Thymus (tissue), 14 donors: Measurements from ENCODE around the gene RIOK3. TPM values are rescaled to one million over a fixed set of nuclear protein-coding genes. Genes with fewer than 3 reads are reported as not detected.
A peak's percentile ranks its signal among the peaks of the same experiment; 100 is the strongest.

ENCODE experiments used
- DNase-seq, 9 donors: peaks; one replicate each; pipeline ENCODE4 v3.0.0-alpha.2; 2013; ENCODE audit warnings: low spot score in 9 of 9, low read depth in 6 of 9, missing footprints in 1 of 9
- H3K27ac ChIP-seq, 2 donors: one replicate each; pipeline ENCODE4 v1.5.1; 2013; ENCODE audit warnings: control low read depth in 1 of 2, low read depth in 1 of 2, low read length in 1 of 2, mild to moderate bottlenecking in 1 of 2, moderate library complexity in 1 of 2
- H3K27me3 ChIP-seq, 2 donors: one replicate each; pipeline ENCODE4 v1.5.1; 2013; ENCODE audit warnings: low read length in 1 of 2; ENCODE audit not compliant: control insufficient read depth in 2 of 2, insufficient read depth in 1 of 2
- H3K36me3 ChIP-seq, 2 donors: one replicate each; pipeline ENCODE4 v1.5.1; 2013; ENCODE audit warnings: low read length in 1 of 2, mild to moderate bottlenecking in 1 of 2, moderate library complexity in 1 of 2; ENCODE audit not compliant: control insufficient read depth in 2 of 2, insufficient read depth in 2 of 2
- H3K4me1 ChIP-seq, 2 donors: one replicate each; pipeline ENCODE4 v1.5.1; 2013; ENCODE audit warnings: low read length in 2 of 2; ENCODE audit not compliant: control insufficient read depth in 2 of 2, insufficient read depth in 2 of 2
- H3K4me3 ChIP-seq, 2 donors: one replicate each; pipeline ENCODE4 v1.5.1; 2013; ENCODE audit warnings: low read length in 2 of 2, control low read depth in 1 of 2, mild to moderate bottlenecking in 1 of 2
- H3K9me3 ChIP-seq, 2 donors: one replicate each; pipeline ENCODE4 v1.5.1; 2013; ENCODE audit warnings: low read length in 1 of 2, mild to moderate bottlenecking in 1 of 2; ENCODE audit not compliant: control insufficient read depth in 2 of 2, insufficient read depth in 1 of 2
- WGBS: extraction: QIAGEN DNeasy Blood & Tissue Kit; methylation state at CpG from one replicate; pipeline ENCODE4 v1.1.7; 2013; 5-methylcytosine and 5-hydroxymethylcytosine counted together
- long read RNA-seq, 10 donors: transcript quantifications; one replicate each; lab custom pipeline, GENCODE V29; 2026
- polyA plus RNA-seq: library from polyadenylated mRNA; stranded (reverse); fragments of 200-250 nt; gene quantifications from one replicate; pipeline ENCODE4 v1.2.3, GENCODE V29; 2013
- total RNA-seq: library from RNA; stranded (reverse); fragments of 120-200 nt; gene quantifications from one replicate; pipeline ENCODE4 v1.2.4, GENCODE V29; 2013
- donor health status: healthy.

Gene RIOK3
- 34.8 TPM for total RNA-seq
- 81.4 TPM for polyA plus RNA-seq
- long read RNA-seq, donor 1, result 0 reads
- long read RNA-seq, donor 2, full-length matches to known transcripts, result 8 of 8 reads
- long read RNA-seq, donor 2, partial matches to known transcripts, result 0 of 8 reads
- long read RNA-seq, donor 2, other reads (novel, unspliced or antisense), result 0 of 8 reads
- long read RNA-seq, donor 3, full-length matches to known transcripts, result 8 of 27 reads
- long read RNA-seq, donor 3, partial matches to known transcripts, result 19 of 27 reads
- long read RNA-seq, donor 3, other reads (novel, unspliced or antisense), result 0 of 27 reads
- long read RNA-seq, donor 4, full-length matches to known transcripts, result 5 of 5 reads
- long read RNA-seq, donor 4, partial matches to known transcripts, result 0 of 5 reads
- long read RNA-seq, donor 4, other reads (novel, unspliced or antisense), result 0 of 5 reads
- long read RNA-seq, donor 5, full-length matches to known transcripts, result 11 of 27 reads
- long read RNA-seq, donor 5, partial matches to known transcripts, result 16 of 27 reads
- long read RNA-seq, donor 5, other reads (novel, unspliced or antisense), result 0 of 27 reads
- long read RNA-seq, donor 6, full-length matches to known transcripts, result 7 of 16 reads
- long read RNA-seq, donor 6, partial matches to known transcripts, result 9 of 16 reads
- long read RNA-seq, donor 6, other reads (novel, unspliced or antisense), result 0 of 16 reads
- long read RNA-seq, donor 7, full-length matches to known transcripts, result 6 of 14 reads
- long read RNA-seq, donor 7, partial matches to known transcripts, result 8 of 14 reads
- long read RNA-seq, donor 7, other reads (novel, unspliced or antisense), result 0 of 14 reads
- long read RNA-seq, donor 8, full-length matches to known transcripts, result 2 of 2 reads
- long read RNA-seq, donor 8, partial matches to known transcripts, result 0 of 2 reads
- long read RNA-seq, donor 8, other reads (novel, unspliced or antisense), result 0 of 2 reads
- long read RNA-seq, donor 9, full-length matches to known transcripts, result 9 of 15 reads
- long read RNA-seq, donor 9, partial matches to known transcripts, result 6 of 15 reads
- long read RNA-seq, donor 9, other reads (novel, unspliced or antisense), result 0 of 15 reads
- long read RNA-seq, donor 10, full-length matches to known transcripts, result 4 of 4 reads
- long read RNA-seq, donor 10, partial matches to known transcripts, result 0 of 4 reads
- long read RNA-seq, donor 10, other reads (novel, unspliced or antisense), result 0 of 4 reads

GRCh38 chr18:23452728-23453679, at the start of gene RIOK3:
TSS of gene RIOK3 (plus strand) at chr18:23453287. CDS start at chr18:23453440, 153 bp downstream.
- DNase-seq, result peak; percentile 72 to 92 (median 83)
- H3K9me3 ChIP-seq, result no peaks in the 10 kb centered on the region
- H3K4me1 ChIP-seq, result peaks cover under 1 to 2% of the 10 kb centered on the region in 2 donors
- peak within 1 kb of the TSS; percentile 82 to 85 for H3K27ac ChIP-seq
- no peaks in the 10 kb centered on the region for H3K36me3 ChIP-seq
- H3K27me3 ChIP-seq, result no peaks in the 10 kb centered on the region
- H3K4me3 ChIP-seq, result peak within 1 kb of the TSS; percentile 66 to 100
- 1% methylated on average over 60 of the region's 60 CpGs for WGBS

GRCh38 chr18:23403310-23403709, 49.8 kb upstream of the RIOK3 start:
- Histone ChIP-seq H3K9me3 (no peaks in the 10 kb centered on the region), H3K4me1 (peaks cover 2% of the 10 kb centered on the region in 2 donors), H3K27ac (no peak overlapping the region), H3K36me3 (no peaks in the 10 kb centered on the region), H3K27me3 (no peaks in the 10 kb centered on the region), H3K4me3 (no peak overlapping the region)
- 98% methylated on average over 8 of the region's 8 CpGs for whole genome bisulfite sequencing
- no peak for DNase-seq

- 95% methylated on average over 1 of the region's 1 CpG for WGBS
- no peaks in the 10 kb centered on the region for H3K27me3 ChIP-seq
- no peaks in the 10 kb centered on the region for H3K36me3 ChIP-seq
- DNase-seq, result no peak
- H3K27ac ChIP-seq, result no peak overlapping the region
- no peaks in the 10 kb centered on the region for H3K9me3 ChIP-seq
- H3K4me3 ChIP-seq, result no peak overlapping the region
- H3K4me1 ChIP-seq, result no peaks in the 10 kb centered on the region
Measured at GRCh38 chr18:23405636-23406035, 47.5 kb upstream of the RIOK3 start.

GRCh38 chr18:23406271-23406787, 46.8 kb upstream of the RIOK3 start:
- no peak overlapping the region for H3K4me3 ChIP-seq
- 94% methylated on average over 2 of the region's 2 CpGs for WGBS
- no peaks in the 10 kb centered on the region for H3K36me3 ChIP-seq
- no peak for DNase-seq
- no peaks in the 10 kb centered on the region for H3K4me1 ChIP-seq
- no peaks in the 10 kb centered on the region for H3K9me3 ChIP-seq
- H3K27ac ChIP-seq, result no peak overlapping the region
- no peaks in the 10 kb centered on the region for H3K27me3 ChIP-seq

GRCh38 chr18:23412351-23412964, 40.6 kb upstream of the RIOK3 start:
- H3K4me3 ChIP-seq, result no peak overlapping the region
- no peaks in the 10 kb centered on the region for H3K27me3 ChIP-seq
- no peaks in the 10 kb centered on the region for H3K4me1 ChIP-seq
- no peaks in the 10 kb centered on the region for H3K36me3 ChIP-seq
- no peak for DNase-seq
- no peak overlapping the region for H3K27ac ChIP-seq
- whole genome bisulfite sequencing, result 90% methylated on average over 3 of the region's 3 CpGs
- H3K9me3 ChIP-seq, result no peaks in the 10 kb centered on the region

GRCh38 chr18:23415515-23415914, 37.6 kb upstream of the RIOK3 start:
- no peak for DNase-seq
- H3K27ac ChIP-seq, result no peak overlapping the region

GRCh38 chr18:23416298-23416697, 36.8 kb upstream of the RIOK3 start:
- WGBS, result 88% methylated on average over 3 of the region's 3 CpGs
- H3K27ac ChIP-seq, result no peak overlapping the region

More at GRCh38 chr18:23415515-23415914, 37.6 kb upstream of the RIOK3 start:
- Histone ChIP-seq H3K4me1 (no peaks in the 10 kb centered on the region), H3K9me3 (no peaks in the 10 kb centered on the region), H3K4me3 (no peak overlapping the region), H3K36me3 (no peaks in the 10 kb centered on the region), H3K27me3 (no peaks in the 10 kb centered on the region)
- WGBS, result 90% methylated on average over 4 of the region's 4 CpGs

GRCh38 chr18:23421277-23421676, 31.8 kb upstream of the RIOK3 start:
- Histone ChIP-seq H3K9me3 (no peaks in the 10 kb centered on the region), H3K4me3 (no peak overlapping the region), H3K27ac (no peak overlapping the region), H3K27me3 (no peaks in the 10 kb centered on the region), H3K4me1 (no peaks in the 10 kb centered on the region), H3K36me3 (no peaks in the 10 kb centered on the region)
- WGBS, result 100% methylated on average over 1 of the region's 1 CpG
- DNase-seq, result no peak

More at GRCh38 chr18:23416298-23416697, 36.8 kb upstream of the RIOK3 start:
- DNase-seq, result no peak
- Histone ChIP-seq H3K9me3 (no peaks in the 10 kb centered on the region), H3K27me3 (no peaks in the 10 kb centered on the region), H3K4me3 (no peak overlapping the region), H3K4me1 (no peaks in the 10 kb centered on the region), H3K36me3 (no peaks in the 10 kb centered on the region)
